GM12875 (cell line): ENCODE results near the gene PLPP4.

ENCODE experiments used
- H3K4me3 ChIP-seq: one replicate; pipeline ENCODE4 v1.5.1; 2011; ENCODE audit warnings: low read depth, low read length, control low read depth
- TF ChIP-seq, protein P1 (sequence below): IDR thresholded peaks from 2 replicates; pipeline ENCODE4 v1.5.1; 2011; ENCODE audit warnings: low read depth, mild to moderate bottlenecking, control low read depth, inconsistent platforms, low read length, moderate library complexity, borderline replicate concordance; ENCODE audit not compliant: insufficient read depth

Gene PLPP4

GRCh38 chr10:120514035-120514620, 57.1 kb downstream of the PLPP4 start:
- TF ChIP-seq, protein P1, sequence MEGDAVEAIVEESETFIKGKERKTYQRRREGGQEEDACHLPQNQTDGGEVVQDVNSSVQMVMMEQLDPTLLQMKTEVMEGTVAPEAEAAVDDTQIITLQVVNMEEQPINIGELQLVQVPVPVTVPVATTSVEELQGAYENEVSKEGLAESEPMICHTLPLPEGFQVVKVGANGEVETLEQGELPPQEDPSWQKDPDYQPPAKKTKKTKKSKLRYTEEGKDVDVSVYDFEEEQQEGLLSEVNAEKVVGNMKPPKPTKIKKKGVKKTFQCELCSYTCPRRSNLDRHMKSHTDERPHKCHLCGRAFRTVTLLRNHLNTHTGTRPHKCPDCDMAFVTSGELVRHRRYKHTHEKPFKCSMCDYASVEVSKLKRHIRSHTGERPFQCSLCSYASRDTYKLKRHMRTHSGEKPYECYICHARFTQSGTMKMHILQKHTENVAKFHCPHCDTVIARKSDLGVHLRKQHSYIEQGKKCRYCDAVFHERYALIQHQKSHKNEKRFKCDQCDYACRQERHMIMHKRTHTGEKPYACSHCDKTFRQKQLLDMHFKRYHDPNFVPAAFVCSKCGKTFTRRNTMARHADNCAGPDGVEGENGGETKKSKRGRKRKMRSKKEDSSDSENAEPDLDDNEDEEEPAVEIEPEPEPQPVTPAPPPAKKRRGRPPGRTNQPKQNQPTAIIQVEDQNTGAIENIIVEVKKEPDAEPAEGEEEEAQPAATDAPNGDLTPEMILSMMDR: no peak
- no peak overlapping the region for H3K4me3 ChIP-seq

GRCh38 chr10:120514959-120515358, 57.9 kb downstream of the PLPP4 start:
- TF ChIP-seq, protein P1: no peak
- H3K4me3 ChIP-seq: no peak overlapping the region

GRCh38 chr10:120515741-120516140, 58.7 kb downstream of the PLPP4 start:
- TF ChIP-seq, protein P1: no peak
- H3K4me3 ChIP-seq: no peak overlapping the region

GRCh38 chr10:120516426-120516825, 59.4 kb downstream of the PLPP4 start:
- H3K4me3 ChIP-seq: no peak overlapping the region
- TF ChIP-seq, protein P1: no peak

DNA sequence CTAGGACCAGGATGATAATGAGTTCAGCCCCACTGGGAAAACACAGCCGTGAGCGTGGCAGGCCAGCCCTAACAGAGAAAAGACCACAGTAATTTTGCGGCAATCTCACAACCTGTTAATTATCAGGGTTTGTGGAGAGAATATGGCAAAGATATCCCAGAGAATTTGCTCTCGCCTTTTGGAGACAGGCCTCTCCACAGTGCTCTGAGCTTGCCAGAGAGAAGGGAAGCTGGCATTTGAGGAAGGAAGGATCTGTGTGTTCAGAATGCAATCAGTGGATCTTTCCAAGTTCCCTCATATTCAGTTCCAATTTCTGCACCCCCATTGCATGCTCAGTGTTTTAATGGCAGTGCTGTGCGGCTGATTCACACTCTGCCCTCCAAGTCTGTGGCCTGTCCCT, 60.2 kb downstream of the PLPP4 start:
- H3K4me3 ChIP-seq: no peak overlapping the region

DNA sequence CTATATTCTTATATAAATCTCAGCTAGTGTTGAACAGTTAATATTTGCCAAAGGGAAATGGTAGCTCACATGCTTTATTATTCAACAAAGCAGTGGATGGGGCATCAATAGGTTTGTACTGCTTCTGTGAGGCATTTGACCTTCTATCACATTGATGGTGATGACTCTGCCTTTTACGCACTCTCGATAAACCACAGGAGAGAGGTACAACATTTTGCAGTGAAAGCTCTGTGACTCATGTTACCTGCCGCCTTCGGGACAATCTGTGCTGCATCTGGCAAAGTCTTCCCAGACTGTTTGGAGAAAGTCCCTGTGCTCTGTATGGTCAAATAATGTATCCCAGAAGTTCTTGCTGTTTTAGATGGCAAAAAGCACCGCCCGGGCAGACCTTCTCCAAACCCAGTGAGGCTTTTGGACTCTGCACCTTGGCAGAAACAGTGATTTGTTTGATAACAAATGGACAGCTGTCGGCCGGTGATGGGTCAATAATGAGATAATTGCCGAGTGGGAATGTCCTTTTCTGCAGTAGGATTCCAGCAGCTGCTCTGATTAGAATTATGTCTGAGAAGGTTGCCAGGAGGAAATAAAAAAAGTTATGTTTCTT, 61.0 kb downstream of the PLPP4 start:
- TF ChIP-seq, protein P1: no peak
- H3K4me3 ChIP-seq: no peak overlapping the region

More for the DNA sequence above, 60.2 kb downstream of the PLPP4 start:
- TF ChIP-seq, protein P1: no peak

GRCh38 chr10:120521880-120522279, 64.9 kb downstream of the PLPP4 start:
- TF ChIP-seq, protein P1: no peak
- no peak overlapping the region for H3K4me3 ChIP-seq
